GM18508 (cell line): ENCODE data around the gene GNAI2.

Experiments used
- ATAC-seq: cut with Tn5 transposase; IDR thresholded peaks from one replicate; pipeline ENCODE4 v1.9.1; 2021; ENCODE audit warnings: moderate number of reproducible peaks; ENCODE audit not compliant: insufficient read depth, unreplicated experiment

Gene GNAI2

GRCh38 chr3:50294089-50294488 is 58.1 kb downstream of the GNAI2 start:
- ATAC-seq: no peak

DNA sequence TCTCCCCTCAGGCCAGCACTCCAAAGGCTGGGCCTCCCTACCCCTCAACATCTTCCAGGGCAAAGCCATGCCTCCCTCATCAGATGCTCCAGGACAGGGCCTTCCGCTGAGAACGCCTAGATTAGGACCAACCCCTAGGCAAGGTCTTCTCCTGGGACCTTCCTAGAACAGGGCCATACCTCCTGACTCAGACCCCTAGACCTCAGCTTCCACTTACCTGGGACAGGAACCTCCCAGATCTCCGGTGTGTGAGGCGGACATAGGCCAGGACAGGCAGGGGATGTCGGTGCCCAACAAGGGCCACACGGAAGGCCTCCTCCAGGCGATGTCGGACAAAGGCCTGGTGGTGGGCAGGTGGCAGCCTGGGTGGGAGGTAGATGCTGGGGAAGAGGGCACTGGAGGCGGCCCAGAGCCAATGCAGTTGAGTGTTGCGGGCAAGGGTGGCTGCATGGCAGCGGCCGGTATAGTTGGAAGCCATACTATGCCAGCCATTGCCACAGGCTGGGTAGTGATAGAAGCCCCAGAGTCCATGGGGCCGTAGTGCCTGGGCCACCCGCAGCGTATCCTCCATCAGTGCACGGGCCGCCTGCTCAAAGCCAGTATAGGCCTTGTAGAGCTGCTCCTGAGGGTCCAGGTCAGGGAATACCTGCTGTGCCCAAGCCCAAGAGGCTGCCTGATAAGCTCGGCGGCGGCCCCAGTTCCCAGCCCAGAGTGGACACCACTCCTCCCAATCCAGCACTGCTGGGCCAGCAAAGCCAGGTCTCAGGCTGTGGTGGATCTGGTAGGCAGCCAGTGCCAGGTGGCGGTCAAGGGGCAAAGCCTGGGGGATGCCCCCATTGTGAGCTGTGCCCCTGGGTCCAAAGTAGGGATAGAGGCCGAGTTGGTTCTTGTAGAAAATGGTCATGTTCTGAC is 58.7 kb downstream of the GNAI2 start:
- ATAC-seq: no peak

- ATAC-seq: no peak
These were observed 59.8 kb downstream of the GNAI2 start for GRCh38 chr3:50295553-50296431.

- no peak for ATAC-seq
These were observed 60.8 kb downstream of the GNAI2 start for GRCh38 chr3:50296721-50297383.

GRCh38 chr3:50297384-50297775 is 61.4 kb downstream of the GNAI2 start:
- no peak for ATAC-seq

- no peak for ATAC-seq
These were observed 62.1 kb downstream of the GNAI2 start for GRCh38 chr3:50297896-50298725.

- peak; percentile 42 for ATAC-seq
These were observed 63.0 kb downstream of the GNAI2 start, which contains the start of the genes HYAL3 and NAA80 for GRCh38 chr3:50298836-50299637. HYAL3 (minus strand) TSS chr3:50299405; CDS start chr3:50295602, 3,803 bp downstream. NAA80 (minus strand) TSS chr3:50299405; CDS start chr3:50297463, 1,942 bp downstream.

DNA sequence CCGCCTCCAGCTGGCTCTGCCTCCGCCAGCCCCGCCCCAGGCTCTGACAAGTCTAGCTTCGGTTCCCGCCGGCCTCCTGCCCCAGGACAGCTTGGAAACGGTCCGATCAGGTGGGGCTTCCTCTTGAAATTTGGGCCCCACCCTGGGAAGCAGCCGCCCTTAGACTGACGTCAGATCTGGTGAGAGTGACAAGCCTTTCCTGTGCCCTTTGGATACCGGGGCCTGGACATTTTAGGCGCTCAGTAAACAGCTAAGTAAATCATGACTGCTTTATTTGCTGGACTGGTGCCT is 63.6 kb downstream of the GNAI2 start:
- ATAC-seq: no peak

DNA sequence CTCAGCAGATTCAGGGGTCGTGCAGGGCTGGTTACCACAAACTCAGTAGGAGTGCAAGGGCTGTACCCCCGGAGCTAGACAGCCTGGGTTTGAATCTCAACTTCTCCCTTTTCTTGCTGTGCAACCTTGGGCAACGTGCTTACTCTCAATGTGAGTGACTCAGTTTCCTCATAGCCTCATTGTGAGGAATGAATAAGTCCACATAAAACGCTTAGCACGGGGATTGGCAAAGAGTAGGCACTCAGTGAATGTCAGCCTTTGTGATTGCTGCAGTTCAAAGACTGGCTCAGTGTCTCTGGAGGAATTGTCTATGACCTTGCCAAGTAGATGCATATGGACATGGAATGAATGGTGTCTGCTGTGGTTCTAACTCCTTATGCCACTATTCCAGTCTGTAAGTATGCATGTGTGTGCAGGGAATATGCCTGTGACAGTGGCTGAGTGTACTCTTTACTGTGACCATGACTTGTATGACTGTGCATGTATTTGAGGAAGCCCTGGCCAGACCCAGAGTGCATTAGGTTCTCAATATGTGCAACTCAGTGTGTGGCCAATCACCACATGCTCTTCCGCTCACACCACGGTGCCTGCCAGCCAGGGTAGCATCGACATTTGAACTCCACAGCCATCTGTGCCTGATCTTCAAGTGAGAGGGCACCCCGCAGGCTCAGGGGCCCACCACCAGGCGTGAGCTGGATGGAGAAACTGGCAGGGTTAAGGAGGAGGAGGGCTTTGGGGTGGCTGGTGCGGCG is 64.1 kb downstream of the GNAI2 start:
- no peak for ATAC-seq

DNA sequence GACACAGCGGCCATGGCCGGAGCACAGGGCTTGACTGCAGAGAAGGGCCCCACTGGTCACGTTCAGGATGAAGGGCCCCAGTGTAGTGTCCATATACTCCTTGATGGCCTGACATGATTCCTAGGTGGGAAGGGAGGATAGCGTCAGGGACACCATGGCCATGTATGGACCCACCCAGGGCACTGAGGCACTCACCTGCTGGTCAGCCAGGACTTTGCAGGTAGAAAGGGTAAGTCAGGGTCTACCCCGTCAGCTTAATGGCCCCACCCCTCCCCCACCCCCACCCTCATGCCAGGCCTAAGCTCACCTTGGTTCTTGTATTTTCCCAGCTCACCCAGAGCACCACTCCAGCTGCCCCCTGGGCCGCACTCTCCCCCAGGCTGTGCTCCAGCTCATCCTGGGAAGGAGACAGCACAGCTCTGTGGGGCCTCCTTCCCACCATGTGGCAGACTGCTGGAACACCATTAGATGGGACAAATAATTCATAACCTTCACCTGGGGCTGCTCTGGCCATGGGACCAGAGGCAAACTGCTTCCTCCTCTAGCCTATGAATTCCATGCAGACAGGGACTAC is 64.8 kb downstream of the GNAI2 start:
- ATAC-seq: no peak

- ATAC-seq: no peak
These were observed 66.3 kb downstream of the GNAI2 start for GRCh38 chr3:50302095-50303012.

DNA sequence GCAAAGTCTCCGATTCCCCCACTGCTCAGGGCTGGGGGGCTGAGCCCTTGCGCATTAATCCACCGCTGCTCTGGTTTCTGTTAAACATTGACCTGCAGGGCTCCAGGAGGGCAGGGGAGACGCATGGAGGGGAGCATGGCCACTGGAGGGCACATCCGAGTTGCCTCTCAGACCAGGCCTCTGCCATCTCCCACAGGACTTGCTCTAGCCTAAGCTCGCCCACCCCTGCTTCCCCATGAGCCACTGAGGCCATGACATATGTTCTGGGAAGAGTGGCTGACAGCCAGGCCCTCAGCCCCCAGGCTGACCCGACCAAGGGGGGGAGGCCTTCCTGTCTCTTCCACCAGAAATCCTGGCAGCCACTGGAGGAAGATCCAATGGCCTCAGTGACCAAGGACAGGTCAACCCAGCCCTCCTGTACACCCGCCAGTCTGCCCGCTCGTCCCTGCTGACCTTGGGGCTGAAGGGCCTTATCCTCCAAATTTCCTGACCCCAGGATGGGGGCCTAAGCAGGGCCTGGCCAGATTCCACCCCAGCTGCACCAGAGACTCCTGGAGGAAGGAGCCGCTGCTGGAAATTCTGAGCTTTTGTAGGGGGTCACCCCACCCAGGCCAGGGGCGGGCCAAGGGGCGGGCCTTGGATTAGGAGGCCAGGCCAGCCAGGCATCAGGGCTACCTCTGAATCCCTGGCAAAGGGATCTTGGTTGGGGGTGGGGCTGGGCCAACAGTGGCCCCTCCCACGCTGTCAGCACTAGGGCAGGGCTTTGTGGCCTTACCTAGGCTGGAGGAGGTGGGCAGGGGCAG is 67.2 kb downstream of the GNAI2 start, which contains the start of gene HYAL1:
HYAL1 (minus strand) TSS at position 562 of the 803 bp plus-strand sequence. CDS start 618 bp downstream, outside the sequence.
- ATAC-seq: no peak

DNA sequence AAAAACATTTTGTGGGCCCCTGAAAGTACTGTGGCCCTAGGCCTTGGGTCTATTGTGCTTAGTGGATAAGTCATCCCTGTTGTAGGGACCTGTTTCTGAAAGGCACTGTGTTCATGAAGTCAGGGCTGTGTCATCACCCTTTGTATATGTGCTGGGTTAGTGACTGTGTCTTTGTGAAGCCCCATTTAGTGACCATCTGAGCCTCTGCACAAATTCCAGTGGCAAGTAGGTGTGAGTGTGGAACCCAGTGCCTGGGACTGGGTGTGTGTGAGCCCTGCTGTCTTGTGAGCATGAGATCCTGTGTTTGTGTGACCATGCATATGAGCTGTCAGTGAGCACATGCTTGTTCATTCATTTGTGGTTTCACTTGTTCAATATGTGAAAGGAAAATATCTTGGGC is 68.6 kb downstream of the GNAI2 start:
- ATAC-seq: no peak
